Lung (tissue), 12 donors: ENCODE measurements around the gene BCR. TPM values are rescaled to one million over a fixed set of nuclear protein-coding genes. Genes with fewer than 3 reads are reported as not detected.

ENCODE experiments used
- ATAC-seq: fragments of 200-7000 bp; cut with Tn5 transposase; one replicate; pipeline ENCODE4 v1.9.1; 2020; ENCODE audit warnings: moderate number of reproducible peaks; ENCODE audit not compliant: insufficient read depth, low FRiP score
- DNase-seq, 3 donors: peaks; one replicate each; pipeline ENCODE4 v3.0.0-alpha.2; 2013 to 2017
- H3K27ac ChIP-seq, 2 donors: one replicate each; pipeline ENCODE4 v1.5.1; 2013; ENCODE audit warnings: mild to moderate bottlenecking in 2 of 2, moderate library complexity in 2 of 2, control low read depth in 1 of 2, inconsistent platforms in 1 of 2, low read depth in 1 of 2, low read length in 1 of 2
- H3K27me3 ChIP-seq, 3 donors: one replicate each; pipeline ENCODE4 v1.5.1; 2013; ENCODE audit warnings: low read length in 2 of 3; ENCODE audit not compliant: control insufficient read depth in 3 of 3, insufficient read depth in 3 of 3
- H3K36me3 ChIP-seq, 4 donors: one replicate each; pipeline ENCODE4 v1.5.1; 2013; ENCODE audit warnings: low read length in 4 of 4, mild to moderate bottlenecking in 1 of 4, moderate library complexity in 1 of 4; ENCODE audit not compliant: control insufficient read depth in 4 of 4, insufficient read depth in 4 of 4
- H3K4me1 ChIP-seq, 5 donors: one replicate each; pipeline ENCODE4 v1.5.1; 2013; ENCODE audit warnings: low read length in 5 of 5, mild to moderate bottlenecking in 2 of 5, moderate library complexity in 1 of 5; ENCODE audit not compliant: control insufficient read depth in 5 of 5, insufficient read depth in 5 of 5
- H3K4me3 ChIP-seq: one replicate; pipeline ENCODE4 v1.5.1; 2013; ENCODE audit warnings: mild to moderate bottlenecking, control low read depth, moderate library complexity
- H3K9ac ChIP-seq, 2 donors: one replicate each; pipeline ENCODE4 v1.5.1; 2013; ENCODE audit warnings: low read length in 2 of 2, control low read depth in 1 of 2; ENCODE audit not compliant: insufficient read depth in 1 of 2
- H3K9me3 ChIP-seq, 4 donors: one replicate each; pipeline ENCODE4 v1.5.1; 2013; ENCODE audit warnings: low read length in 3 of 4, mild to moderate bottlenecking in 1 of 4, moderate library complexity in 1 of 4; ENCODE audit not compliant: control insufficient read depth in 4 of 4, insufficient read depth in 3 of 4
- CTCF ChIP-seq: IDR thresholded peaks from 2 replicates; pipeline ENCODE4 v1.5.1; 2012; ENCODE audit warnings: mild to moderate bottlenecking; ENCODE audit errors: control extremely low read depth, extremely low read depth
- WGBS, 2 donors: extraction: QIAGEN DNeasy Blood & Tissue Kit; methylation state at CpG; one replicate each; pipeline ENCODE4 v1.1.7; 2013; 5-methylcytosine and 5-hydroxymethylcytosine counted together
- polyA plus RNA-seq, 2 donors: library from polyadenylated mRNA; stranded (reverse); fragments of 200-250 nt; gene quantifications; one replicate each; pipeline ENCODE4 v1.2.1, GENCODE V29; 2013
- total RNA-seq, 2 donors: library from RNA; depleted of rRNA in 1 of 2; stranded (reverse); fragments of >200 nt in 1 of 2; gene quantifications; one replicate each; pipeline ENCODE4 v1.2.1, GENCODE V29; 2014 to 2021
- donor health status: control.
- donor health status: control.
- donor health status: Bipolar disorder and iron deficiency.
- donor health status: healthy.
- donor health status: DM: yes; HTN: yes; CAD: no.

BCR gene
- total and polyA plus RNA-seq, 4 donors = 21.8 to 67.3 (median 31.8) TPM

DNA sequence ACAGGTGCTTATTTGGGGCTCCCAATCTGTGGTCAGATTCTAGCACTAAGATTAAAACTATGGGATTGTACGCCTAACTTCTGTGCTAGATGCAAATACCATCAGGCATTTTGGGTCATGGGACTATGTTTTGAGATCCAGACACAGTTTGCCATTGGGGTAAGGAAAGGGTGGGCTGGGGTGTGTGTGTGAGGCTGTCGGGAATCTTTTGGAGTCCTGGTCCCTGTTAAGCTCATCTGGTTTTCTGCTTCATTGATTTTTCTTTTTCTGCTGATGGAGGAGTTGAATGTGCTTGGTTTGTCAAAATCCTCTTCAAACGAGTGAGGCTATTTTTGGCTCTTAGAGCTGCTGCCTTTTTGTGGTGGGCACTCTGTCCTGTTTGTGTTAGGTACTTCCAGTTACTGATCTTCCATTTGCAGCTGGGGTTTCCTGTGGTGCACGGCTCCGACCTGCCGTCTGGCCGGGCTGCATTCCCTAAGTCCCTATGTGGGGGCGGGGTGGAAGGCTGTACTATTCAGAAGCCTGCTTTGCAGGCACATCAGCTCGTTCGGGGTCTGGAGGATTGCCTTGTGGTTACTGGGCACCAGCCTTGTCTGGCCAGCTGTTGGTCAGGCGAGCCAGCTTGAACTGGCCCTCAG is 2.9 kb downstream of the BCR start:
- no peak overlapping the region for H3K9ac ChIP-seq
- no peak for ATAC-seq
- H3K36me3 ChIP-seq = no peaks in the 10 kb centered on the region
- H3K9me3 ChIP-seq = peaks cover 0 to 2% (median 0%) of the 10 kb centered on the region in 4 donors
- peak overlapping the region in 1 of 2 donors; percentile 16 for H3K27ac ChIP-seq
- WGBS, 2 donors = 7 to 13% methylated on average over 11 of the region's 11 CpGs
- peaks cover 5 to 40% (median 14%) of the 10 kb centered on the region in 5 donors for H3K4me1 ChIP-seq
- no peaks in the 10 kb centered on the region for H3K27me3 ChIP-seq
- peak; percentile 51 to 61 (median 57) for DNase-seq
- no peak for TF ChIP-seq CTCF
- peak overlapping the region; percentile 70 for H3K4me3 ChIP-seq

DNA sequence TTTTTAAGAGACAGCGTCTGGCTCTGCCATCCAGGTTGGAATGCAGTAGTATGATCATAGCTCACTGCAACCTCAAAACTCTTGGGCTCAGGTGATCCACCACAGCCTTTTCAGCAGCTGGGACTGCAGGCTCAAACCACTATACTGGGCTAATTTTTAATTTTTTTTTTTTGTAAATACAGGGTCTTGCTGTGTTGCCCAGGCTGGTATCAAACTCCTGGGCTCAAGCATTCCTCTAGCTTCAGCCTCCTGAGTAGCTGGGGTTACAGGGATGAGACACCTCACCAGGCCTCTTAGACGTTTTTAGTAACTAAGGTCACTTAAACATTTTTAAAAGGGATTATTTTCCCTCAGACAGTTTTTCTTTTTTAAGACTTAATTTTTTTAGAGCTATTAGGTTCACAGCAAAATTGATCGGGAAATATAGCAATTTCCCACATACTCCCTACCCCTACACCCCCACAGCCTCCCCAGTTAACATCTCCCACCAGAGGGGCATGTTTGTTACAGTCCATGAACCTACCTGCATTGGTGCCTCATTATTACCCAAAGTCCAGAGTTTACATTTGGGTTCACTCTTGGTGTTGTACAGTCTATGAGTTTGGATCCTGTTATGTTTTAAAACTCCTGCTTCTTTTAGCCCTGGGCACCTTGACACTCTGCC is 3.9 kb downstream of the BCR start:
- peaks cover 0 to 2% (median 0%) of the 10 kb centered on the region in 4 donors for H3K9me3 ChIP-seq
- no peak for ATAC-seq
- H3K4me3 ChIP-seq = no peak overlapping the region
- no peaks in the 10 kb centered on the region for H3K36me3 ChIP-seq
- no peak for DNase-seq
- H3K4me1 ChIP-seq = peaks cover 3 to 35% (median 14%) of the 10 kb centered on the region in 5 donors
- H3K27ac ChIP-seq = no peak overlapping the region
- WGBS, 2 donors = 45 to 53% methylated on average over 3 of the region's 3 CpGs
- TF ChIP-seq CTCF = no peak
- no peak overlapping the region for H3K9ac ChIP-seq
- H3K27me3 ChIP-seq = no peaks in the 10 kb centered on the region

- Histone ChIP-seq H3K4me3 (no peak overlapping the region), H3K9me3 (peaks cover 0 to 2% (median 0%) of the 10 kb centered on the region in 4 donors), H3K27ac (no peak overlapping the region), H3K36me3 (no peaks in the 10 kb centered on the region), H3K27me3 (no peaks in the 10 kb centered on the region), H3K4me1 (peaks cover 3 to 33% (median 15%) of the 10 kb centered on the region in 5 donors), H3K9ac (no peak overlapping the region)
- WGBS, 2 donors = 27 to 57% methylated on average over 5 of the region's 5 CpGs
- no peak for ATAC-seq
- no peak for TF ChIP-seq CTCF
- DNase-seq = no peak
Measured at GRCh38 chr22:23184764-23185113, 4.4 kb downstream of the BCR start.
